ENCODE data around the gene SLC16A8.
A peak's percentile ranks its signal among the peaks of the same experiment; 100 is the strongest.

The SLC16A8 gene

DNA sequence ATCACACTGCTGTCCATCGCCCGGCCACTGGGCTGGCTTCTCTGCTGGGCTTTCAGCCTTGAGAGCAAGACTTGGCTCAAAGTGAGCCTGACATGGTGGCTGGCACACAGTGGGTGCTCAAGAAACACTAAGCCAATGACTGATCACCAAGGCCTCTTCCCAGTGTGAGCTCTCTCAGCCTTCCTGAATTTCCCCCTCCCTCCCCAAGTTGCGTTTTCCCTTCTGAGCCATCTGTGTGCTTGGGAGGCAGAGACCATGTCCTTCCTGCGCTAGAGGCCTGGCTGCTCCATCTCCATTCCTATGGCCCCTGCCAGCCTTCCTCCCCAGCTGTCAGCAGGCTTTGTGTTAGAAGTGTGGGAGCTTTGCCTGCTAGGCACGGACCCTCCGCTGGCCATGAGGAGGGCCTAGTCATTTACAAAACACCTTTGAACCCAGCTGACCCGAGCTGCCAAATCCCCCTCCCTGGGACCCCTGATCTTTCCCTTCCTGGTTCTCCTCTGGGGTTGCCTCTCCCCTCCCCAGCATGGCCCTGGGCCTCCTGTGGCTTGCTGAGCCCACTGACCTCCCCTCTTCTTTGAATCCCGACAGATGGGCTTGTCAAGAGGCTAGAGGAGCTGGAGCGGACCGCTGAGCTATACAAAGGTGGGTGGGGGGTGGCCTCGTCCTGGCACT is 13.6 kb downstream of the SLC16A8 start:
- no peaks in the 10 kb centered on the region for H3K36me3 ChIP-seq (ENCODE audit: insufficient read depth)
- peak overlapping the region; percentile 44; the same call in 1 of the 2 replicates for H3K27ac ChIP-seq
- no peaks in the 10 kb centered on the region for H3K27me3 ChIP-seq (ENCODE audit: insufficient read depth, low read depth)
- peaks cover 22% of the 10 kb centered on the region for H3K4me1 ChIP-seq (ENCODE audit: low read depth, poor library complexity, severe bottlenecking)
- H3K79me2 ChIP-seq (ENCODE audit: insufficient read depth, low read depth), result no peaks in the 10 kb centered on the region
- no peak overlapping the region for H3K4me3 ChIP-seq (IDR thresholded peaks at IDR 0.05; ENCODE audit: insufficient read depth, low read depth, low read length)
- H4K20me1 ChIP-seq (ENCODE audit: insufficient read depth), result no peaks in the 10 kb centered on the region
- H3K4me2 ChIP-seq, result peak overlapping the region; percentile 90; the same call in 1 of the 2 replicates
- TF ChIP-seq, protein P1, sequence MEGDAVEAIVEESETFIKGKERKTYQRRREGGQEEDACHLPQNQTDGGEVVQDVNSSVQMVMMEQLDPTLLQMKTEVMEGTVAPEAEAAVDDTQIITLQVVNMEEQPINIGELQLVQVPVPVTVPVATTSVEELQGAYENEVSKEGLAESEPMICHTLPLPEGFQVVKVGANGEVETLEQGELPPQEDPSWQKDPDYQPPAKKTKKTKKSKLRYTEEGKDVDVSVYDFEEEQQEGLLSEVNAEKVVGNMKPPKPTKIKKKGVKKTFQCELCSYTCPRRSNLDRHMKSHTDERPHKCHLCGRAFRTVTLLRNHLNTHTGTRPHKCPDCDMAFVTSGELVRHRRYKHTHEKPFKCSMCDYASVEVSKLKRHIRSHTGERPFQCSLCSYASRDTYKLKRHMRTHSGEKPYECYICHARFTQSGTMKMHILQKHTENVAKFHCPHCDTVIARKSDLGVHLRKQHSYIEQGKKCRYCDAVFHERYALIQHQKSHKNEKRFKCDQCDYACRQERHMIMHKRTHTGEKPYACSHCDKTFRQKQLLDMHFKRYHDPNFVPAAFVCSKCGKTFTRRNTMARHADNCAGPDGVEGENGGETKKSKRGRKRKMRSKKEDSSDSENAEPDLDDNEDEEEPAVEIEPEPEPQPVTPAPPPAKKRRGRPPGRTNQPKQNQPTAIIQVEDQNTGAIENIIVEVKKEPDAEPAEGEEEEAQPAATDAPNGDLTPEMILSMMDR (conservative IDR thresholded peaks at IDR 0.05; ENCODE audit: low read depth, low read length), result no peak
- peak overlapping the region; percentile 38; the same call in 1 of the 2 replicates for H3K9ac ChIP-seq
- peak overlapping the region; percentile 56; the same call in 1 of the 2 replicates for H2AFZ ChIP-seq (ENCODE audit: low read depth)

DNA sequence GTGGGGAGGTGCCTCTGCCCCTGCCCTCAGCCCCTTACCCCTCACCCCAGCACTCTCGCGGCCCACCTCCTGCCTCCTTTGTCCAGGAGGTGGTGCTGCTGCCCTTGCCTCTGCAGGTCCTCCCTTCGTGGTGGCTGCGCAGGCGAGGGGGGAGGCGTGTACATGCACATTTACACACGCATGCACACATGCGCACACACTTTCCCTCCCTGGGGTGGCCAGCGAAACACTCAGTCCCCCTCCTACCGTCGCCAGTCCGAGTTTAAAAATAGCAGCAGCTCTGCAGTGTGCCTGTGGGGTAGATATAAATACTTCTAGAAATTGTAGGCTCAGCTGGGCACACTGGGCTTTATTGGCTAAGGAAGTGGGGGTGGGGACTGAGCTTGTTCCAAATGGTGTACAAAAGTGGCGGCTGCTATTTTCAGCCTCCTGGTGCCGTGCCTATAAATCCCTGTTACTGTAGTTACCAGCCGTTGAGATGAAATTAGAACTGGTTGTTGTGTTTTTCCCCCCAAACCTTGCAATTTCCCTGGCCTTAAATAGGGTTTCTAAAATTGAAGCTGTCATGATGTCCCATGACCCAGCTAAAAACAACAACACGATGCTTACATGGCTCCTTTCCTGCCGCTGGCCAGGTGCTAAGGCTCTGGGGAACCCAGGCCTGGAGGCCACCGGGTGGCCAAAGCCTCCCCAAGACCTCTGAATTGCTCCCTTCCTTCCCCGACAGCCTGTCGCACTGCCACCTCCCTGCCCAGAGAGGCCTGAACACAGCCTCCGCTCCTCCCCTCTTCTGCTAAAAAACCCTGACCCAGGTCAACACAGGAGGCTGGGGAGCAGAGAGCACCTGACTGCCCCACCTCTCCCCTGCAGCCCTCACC is 14.4 kb downstream of the SLC16A8 start:
- no peaks in the 10 kb centered on the region for H3K27me3 ChIP-seq (ENCODE audit: insufficient read depth, low read depth)
- H3K27ac ChIP-seq, result peak overlapping the region; percentile 44
- H3K79me2 ChIP-seq (ENCODE audit: insufficient read depth, low read depth), result no peaks in the 10 kb centered on the region
- H2AFZ ChIP-seq (ENCODE audit: low read depth), result peak overlapping the region; percentile 56
- TF ChIP-seq, protein P1 (conservative IDR thresholded peaks at IDR 0.05; ENCODE audit: low read depth, low read length), result peak; percentile 85
- H3K4me1 ChIP-seq (ENCODE audit: low read depth, poor library complexity, severe bottlenecking), result peaks cover 22% of the 10 kb centered on the region
- no peak overlapping the region for H3K4me3 ChIP-seq (IDR thresholded peaks at IDR 0.05; ENCODE audit: insufficient read depth, low read depth, low read length)
- no peaks in the 10 kb centered on the region for H3K36me3 ChIP-seq (ENCODE audit: insufficient read depth)
- peak overlapping the region; percentile 90 for H3K4me2 ChIP-seq
- H3K9ac ChIP-seq, result peak overlapping the region; percentile 38; the same call in 1 of the 2 replicates
- no peaks in the 10 kb centered on the region for H4K20me1 ChIP-seq (ENCODE audit: insufficient read depth)

DNA sequence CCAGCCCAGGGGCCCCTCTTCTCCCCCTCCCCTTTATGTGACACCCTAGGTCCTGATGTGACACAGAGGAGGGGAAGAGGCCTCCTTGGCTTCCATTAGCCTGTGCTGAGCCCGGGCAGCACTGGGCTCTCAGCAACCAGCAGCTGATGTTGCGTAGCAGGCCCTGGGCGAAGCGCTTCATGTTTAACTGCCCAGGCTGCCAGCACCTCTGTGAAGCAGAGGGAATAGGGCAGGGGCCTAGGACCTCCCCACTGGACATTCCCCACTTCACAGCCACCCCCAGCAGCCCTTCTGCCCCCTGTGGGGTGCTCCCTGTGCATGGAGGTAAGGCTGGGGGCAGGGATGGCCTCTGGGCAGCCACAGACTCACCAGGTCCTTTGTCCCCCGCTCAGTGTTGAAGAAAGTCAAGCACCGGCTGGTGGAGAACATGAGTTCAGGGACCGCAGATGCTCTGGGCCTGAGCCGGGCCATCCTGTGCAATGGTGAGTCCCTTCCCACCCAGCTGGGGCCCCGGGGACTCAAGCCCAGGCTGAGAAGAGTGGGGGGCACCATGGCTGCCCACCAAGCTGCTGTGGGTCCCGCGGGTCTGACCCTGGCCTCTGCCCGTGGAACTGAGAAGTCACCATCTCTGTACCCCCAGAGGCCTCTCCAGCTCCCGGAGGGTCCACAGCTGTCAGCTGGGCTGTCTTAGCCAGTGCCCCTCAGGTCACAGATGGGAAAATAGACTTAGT is 15.2 kb downstream of the SLC16A8 start:
- Histone ChIP-seq H3K4me1 (ENCODE audit: low read depth, poor library complexity, severe bottlenecking) (peaks cover 22% of the 10 kb centered on the region), H3K9ac (peak overlapping the region; percentile 38; the same call in 1 of the 2 replicates), H3K4me3 (IDR thresholded peaks at IDR 0.05; ENCODE audit: insufficient read depth, low read depth, low read length) (no peak overlapping the region), H3K36me3 (ENCODE audit: insufficient read depth) (no peaks in the 10 kb centered on the region), H4K20me1 (ENCODE audit: insufficient read depth) (no peaks in the 10 kb centered on the region), H2AFZ (ENCODE audit: low read depth) (peak overlapping the region; percentile 56), H3K27ac (peak overlapping the region; percentile 44), H3K4me2 (peak overlapping the region; percentile 90; the same call in 1 of the 2 replicates), H3K79me2 (ENCODE audit: insufficient read depth, low read depth) (no peaks in the 10 kb centered on the region), H3K27me3 (ENCODE audit: insufficient read depth, low read depth) (no peaks in the 10 kb centered on the region)
- TF ChIP-seq, protein P1 (conservative IDR thresholded peaks at IDR 0.05; ENCODE audit: low read depth, low read length), result no peak

DNA sequence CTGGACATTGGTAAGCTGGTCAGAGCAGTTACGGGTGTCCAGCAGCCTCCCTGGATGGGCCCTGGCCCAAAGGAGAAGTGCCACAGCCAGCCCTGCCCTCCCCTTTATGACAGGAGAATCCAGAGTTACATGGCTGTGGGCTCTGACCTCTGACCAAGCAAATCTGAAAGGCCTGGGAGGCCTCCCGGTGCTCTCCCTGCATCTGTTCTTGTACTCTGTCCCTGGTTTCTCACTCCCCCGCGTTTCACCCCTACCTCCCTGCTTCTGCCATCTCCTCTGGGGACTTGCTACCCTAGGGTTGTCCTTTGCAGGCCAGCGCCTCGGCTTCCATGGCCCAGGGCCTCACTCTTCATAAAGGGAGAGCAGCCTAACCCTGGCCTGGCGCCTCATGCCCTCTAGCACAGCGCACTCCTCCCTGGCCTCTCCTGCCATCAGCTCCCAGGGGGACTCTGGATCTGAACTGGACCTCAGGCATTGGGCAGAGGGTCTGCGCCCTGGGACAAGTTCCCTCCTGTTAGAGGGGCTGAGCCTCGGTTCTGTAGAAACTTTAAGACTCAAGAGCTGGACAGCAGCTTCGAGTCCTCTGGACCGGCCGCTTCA is 16.1 kb downstream of the SLC16A8 start:
- peaks cover 22% of the 10 kb centered on the region for H3K4me1 ChIP-seq (ENCODE audit: low read depth, poor library complexity, severe bottlenecking)
- no peaks in the 10 kb centered on the region for H4K20me1 ChIP-seq (ENCODE audit: insufficient read depth)
- no peaks in the 10 kb centered on the region for H3K27me3 ChIP-seq (ENCODE audit: insufficient read depth, low read depth)
- no peak overlapping the region for H3K27ac ChIP-seq
- no peaks in the 10 kb centered on the region for H3K36me3 ChIP-seq (ENCODE audit: insufficient read depth)
- H3K9ac ChIP-seq, result no peak overlapping the region
- no peak overlapping the region for H3K4me3 ChIP-seq (IDR thresholded peaks at IDR 0.05; ENCODE audit: insufficient read depth, low read depth, low read length)
- TF ChIP-seq, protein P1 (conservative IDR thresholded peaks at IDR 0.05; ENCODE audit: low read depth, low read length), result no peak
- H3K79me2 ChIP-seq (ENCODE audit: insufficient read depth, low read depth), result no peaks in the 10 kb centered on the region
- H3K4me2 ChIP-seq, result no peak overlapping the region
- H2AFZ ChIP-seq (ENCODE audit: low read depth), result no peak overlapping the region
